ENCODE results near the gene CA11. TPM values are rescaled to one million over a fixed set of nuclear protein-coding genes. Genes with fewer than 3 reads are reported as not detected.

Gene CA11
- total and polyA plus RNA-seq, 2 donors (not counting 1 experiment from before 2014, with no cell fraction given), result 1.7 to 4.1 TPM

- no peak overlapping the region for H3K9ac ChIP-seq (ENCODE audit: insufficient read depth, low read length)
- H3K4me3 ChIP-seq (replicated peaks in 1 of 4; ENCODE audit: control extremely low read depth in 1 of 4, insufficient read depth in 1 of 4, low read depth in 3 of 4, low read length in 4 of 4), result no peak overlapping the region
- H4K20me1 ChIP-seq (ENCODE audit: control insufficient read depth, extremely low read depth, insufficient read depth, low read length), result no peaks in the 10 kb centered on the region
- no peak for DNase-seq (ENCODE audit: low read depth in 2 of 2)
- no peak overlapping the region for H2AFZ ChIP-seq (ENCODE audit: low read length)
- no peak overlapping the region for H3K27ac ChIP-seq (ENCODE audit: insufficient read depth, low read length)
- no peaks in the 10 kb centered on the region for H3K4me1 ChIP-seq (ENCODE audit: control insufficient read depth, extremely low read depth, insufficient read depth, low read length)
- H3K36me3 ChIP-seq (ENCODE audit: control insufficient read depth, insufficient read depth, low read length), result no peaks in the 10 kb centered on the region
- no peaks in the 10 kb centered on the region for H3K27me3 ChIP-seq (ENCODE audit: control insufficient read depth, insufficient read depth, low read length)
- TF ChIP-seq EZH2 (IDR thresholded peaks at IDR 0.05; ENCODE audit: low read length, missing control alignments), result no peak
- TF ChIP-seq CTCF (conservative IDR thresholded peaks at IDR 0.05 in 1 of 2, IDR thresholded peaks at IDR 0.05 in 1 of 2; ENCODE audit: low read depth in 1 of 2, low read length in 2 of 2), result no peak
- H3K4me2 ChIP-seq (ENCODE audit: extremely low read depth, insufficient read depth, low read length), result no peak overlapping the region
- H3K9me3 ChIP-seq (ENCODE audit: control insufficient read depth, insufficient read depth, low read depth, low read length), result no peaks in the 10 kb centered on the region
- H3K79me2 ChIP-seq (ENCODE audit: control insufficient read depth, insufficient read depth, low read length), result no peaks in the 10 kb centered on the region
These were observed 43.0 kb downstream of the CA11 start for GRCh38 chr19:48603001-48603400.

GRCh38 chr19:48600679-48601417, 45.1 kb downstream of the CA11 start:
- H3K79me2 ChIP-seq (ENCODE audit: control insufficient read depth, insufficient read depth, low read length), result no peaks in the 10 kb centered on the region
- DNase-seq (ENCODE audit: low read depth in 2 of 2), result no peak
- H4K20me1 ChIP-seq (ENCODE audit: control insufficient read depth, extremely low read depth, insufficient read depth, low read length), result no peaks in the 10 kb centered on the region

More at GRCh38 chr19:48600679-48601417, 45.1 kb downstream of the CA11 start:
- Histone ChIP-seq H3K27me3 (ENCODE audit: control insufficient read depth, insufficient read depth, low read length) (no peaks in the 10 kb centered on the region), H3K4me2 (ENCODE audit: extremely low read depth, insufficient read depth, low read length) (no peak overlapping the region), H3K9ac (ENCODE audit: insufficient read depth, low read length) (no peak overlapping the region), H3K4me3 (replicated peaks in 1 of 4; ENCODE audit: control extremely low read depth in 1 of 4, insufficient read depth in 1 of 4, low read depth in 3 of 4, low read length in 4 of 4) (no peak overlapping the region), H2AFZ (ENCODE audit: low read length) (no peak overlapping the region), H3K9me3 (ENCODE audit: control insufficient read depth, insufficient read depth, low read depth, low read length) (no peaks in the 10 kb centered on the region), H3K4me1 (ENCODE audit: control insufficient read depth, extremely low read depth, insufficient read depth, low read length) (no peaks in the 10 kb centered on the region), H3K36me3 (ENCODE audit: control insufficient read depth, insufficient read depth, low read length) (no peaks in the 10 kb centered on the region), H3K27ac (ENCODE audit: insufficient read depth, low read length) (no peak overlapping the region)
- TF ChIP-seq EZH2 (IDR thresholded peaks at IDR 0.05; ENCODE audit: low read length, missing control alignments) (no peak), CTCF (conservative IDR thresholded peaks at IDR 0.05 in 1 of 2, IDR thresholded peaks at IDR 0.05 in 1 of 2; ENCODE audit: low read depth in 1 of 2, low read length in 2 of 2) (no peak)
